H9 (cell line): ENCODE results near the gene TENM4. TPM values are rescaled to one million over a fixed set of nuclear protein-coding genes. Genes with fewer than 3 reads are reported as not detected.
A peak's percentile ranks its signal among the peaks of the same experiment; 100 is the strongest.

Source experiments
- DNase-seq: peaks from one replicate; pipeline ENCODE4 v3.0.0-alpha.2; 2017
- H2AFZ ChIP-seq: one replicate; pipeline ENCODE4 v1.6.1; 2013; ENCODE audit warnings: mild to moderate bottlenecking, low read length, control low read depth, moderate library complexity
- H2AK5ac ChIP-seq: 2 replicates; pipeline ENCODE4 v1.6.1; 2013; ENCODE audit warnings: low read length, control low read depth, mixed read lengths; ENCODE audit not compliant: insufficient read length
- H2BK120ac ChIP-seq: one replicate; pipeline ENCODE4 v1.6.1; 2013; ENCODE audit warnings: low read depth, mild to moderate bottlenecking, low read length, control low read depth, inconsistent platforms; ENCODE audit not compliant: poor library complexity, severe bottlenecking
- H2BK12ac ChIP-seq: 2 replicates; pipeline ENCODE4 v1.6.1; 2013; ENCODE audit warnings: low read length, control low read depth, mixed read lengths, low read depth; ENCODE audit not compliant: insufficient read length
- H2BK15ac ChIP-seq: 2 replicates; pipeline ENCODE4 v1.6.1; 2013; ENCODE audit warnings: low read depth, low read length, control low read depth
- H2BK20ac ChIP-seq: one replicate; pipeline ENCODE4 v1.6.1; 2013; ENCODE audit warnings: low read depth, mild to moderate bottlenecking, low read length, control low read depth, inconsistent platforms; ENCODE audit not compliant: poor library complexity, severe bottlenecking
- H2BK5ac ChIP-seq: 2 replicates; pipeline ENCODE4 v1.6.1; 2013; ENCODE audit warnings: low read length, control low read depth, mixed read lengths; ENCODE audit not compliant: insufficient read length
- H3K14ac ChIP-seq: 2 replicates; pipeline ENCODE4 v1.6.1; 2013; ENCODE audit warnings: low read length, control low read depth; ENCODE audit not compliant: insufficient read depth
- H3K18ac ChIP-seq: 2 replicates; pipeline ENCODE4 v1.6.1; 2013; ENCODE audit warnings: low read depth, mild to moderate bottlenecking, mixed read lengths, low read length, control low read depth; ENCODE audit not compliant: insufficient read length
- H3K23ac ChIP-seq: 2 replicates; pipeline ENCODE4 v1.6.1; 2013; ENCODE audit warnings: low read length, control low read depth, mixed read lengths, low read depth; ENCODE audit not compliant: insufficient read length
- H3K23me2 ChIP-seq: 2 replicates; pipeline ENCODE4 v1.6.1; 2013; ENCODE audit warnings: low read depth, mild to moderate bottlenecking, mixed read lengths, low read length, control low read depth; ENCODE audit not compliant: insufficient read length, poor library complexity, severe bottlenecking
- H3K27ac ChIP-seq: 2 replicates; pipeline ENCODE4 v1.5.1; 2013; ENCODE audit warnings: low read length, control low read depth, mixed read lengths, low read depth; ENCODE audit not compliant: insufficient read length
- H3K27me3 ChIP-seq: 2 replicates; pipeline ENCODE4 v1.6.1; 2013; ENCODE audit warnings: low read length, control low read depth, inconsistent platforms; ENCODE audit not compliant: insufficient read depth
- H3K4ac ChIP-seq: 2 replicates; pipeline ENCODE4 v1.6.1; 2013; ENCODE audit warnings: low read depth, mild to moderate bottlenecking, control low read depth, inconsistent platforms, low read length, moderate library complexity
- H3K4me1 ChIP-seq: 2 replicates; pipeline ENCODE4 v1.6.1; 2013; ENCODE audit warnings: low read length, control low read depth, inconsistent platforms; ENCODE audit not compliant: insufficient read depth
- H3K4me2 ChIP-seq: 2 replicates; pipeline ENCODE4 v1.6.1; 2013; ENCODE audit warnings: low read length, control low read depth, mixed read lengths; ENCODE audit not compliant: insufficient read length, insufficient read depth
- H3K56ac ChIP-seq: 2 replicates; pipeline ENCODE4 v1.6.1; 2013; ENCODE audit warnings: low read depth, mild to moderate bottlenecking, mixed read lengths, low read length, control low read depth; ENCODE audit not compliant: insufficient read length
- H3K79me1 ChIP-seq: 2 replicates; pipeline ENCODE4 v1.6.1; 2013; ENCODE audit warnings: low read depth, mild to moderate bottlenecking, moderate library complexity, low read length, control low read depth, inconsistent platforms; ENCODE audit not compliant: insufficient read depth, poor library complexity, severe bottlenecking
- H3K79me2 ChIP-seq: 2 replicates; pipeline ENCODE4 v1.6.1; 2013; ENCODE audit warnings: low read length, control low read depth, inconsistent platforms; ENCODE audit not compliant: insufficient read depth
- H3K9ac ChIP-seq: 2 replicates; pipeline ENCODE4 v1.6.1; 2013; ENCODE audit warnings: low read length, control low read depth, mixed read lengths; ENCODE audit not compliant: insufficient read length; ENCODE audit errors: extremely low read depth
- H3K9me3 ChIP-seq: one replicate; pipeline ENCODE4 v1.6.1; 2013; ENCODE audit warnings: low read depth, low read length, inconsistent platforms; ENCODE audit not compliant: control insufficient read depth
- H3T11ph ChIP-seq: one replicate; pipeline ENCODE4 v1.6.1; 2013; ENCODE audit warnings: mild to moderate bottlenecking, low read length, control low read depth, inconsistent platforms
- H4K20me1 ChIP-seq: one replicate; pipeline ENCODE4 v1.6.1; 2013; ENCODE audit not compliant: control insufficient read depth, insufficient read length, insufficient read depth
- H4K5ac ChIP-seq: 2 replicates; pipeline ENCODE4 v1.6.1; 2013; ENCODE audit warnings: low read depth, mild to moderate bottlenecking, mixed read lengths, low read length, control low read depth; ENCODE audit not compliant: insufficient read length
- H4K8ac ChIP-seq: replicated peaks from 2 replicates; pipeline ENCODE4 v1.6.1; 2013; ENCODE audit warnings: low read length, control low read depth, mixed read lengths, low read depth; ENCODE audit not compliant: insufficient read length
- H4K91ac ChIP-seq: 2 replicates; pipeline ENCODE4 v1.6.1; 2013; ENCODE audit warnings: low read depth, mild to moderate bottlenecking, moderate library complexity, mixed read lengths, low read length, control low read depth; ENCODE audit not compliant: insufficient read length
- H3K27ac Mint-ChIP-seq, 3 experiments: 2 replicates in 2 of 3; 3 replicates in 1 of 3; pipeline ENCODE4 v1.8.0; 2020 to 2021; ENCODE audit warnings: mixed read lengths in 3 of 3, mild to moderate bottlenecking in 1 of 3, moderate library complexity in 1 of 3
- H3K27me3 Mint-ChIP-seq: 2 replicates; pipeline ENCODE4 v1.8.0; 2021; ENCODE audit warnings: low read depth, mild to moderate bottlenecking, moderate library complexity, mixed read lengths
- H3K36me3 Mint-ChIP-seq, 3 experiments: 2 replicates in 2 of 3; 3 replicates in 1 of 3; pipeline ENCODE4 v1.8.0; 2020 to 2021; ENCODE audit warnings: low read depth in 3 of 3, mixed read lengths in 3 of 3; ENCODE audit not compliant: insufficient read depth in 1 of 3
- H3K4me1 Mint-ChIP-seq, 2 experiments: 2 replicates each; pipeline ENCODE4 v1.8.0; 2020; ENCODE audit warnings: mixed read lengths in 2 of 2
- H3K4me3 Mint-ChIP-seq, 2 experiments: 2 replicates in 1 of 2; 3 replicates in 1 of 2; pipeline ENCODE4 v1.8.0; 2020 to 2021; ENCODE audit warnings: mild to moderate bottlenecking in 2 of 2, mixed read lengths in 2 of 2, moderate library complexity in 1 of 2
- H3K9me3 Mint-ChIP-seq, 2 experiments: 2 replicates in 1 of 2; 3 replicates in 1 of 2; pipeline ENCODE4 v1.8.0; 2020; ENCODE audit warnings: mild to moderate bottlenecking in 2 of 2, mixed read lengths in 2 of 2, moderate library complexity in 1 of 2
- CTCF ChIP-seq: fragments of 200-600 bp; sonication (generic); conservative IDR thresholded peaks from 3 replicates; pipeline ENCODE4 v1.8.0; 2021; ENCODE audit warnings: antibody characterized with exemption, mild to moderate bottlenecking
- WGBS: extraction: QIAGEN DNeasy Blood & Tissue Kit; methylation state at CpG from one replicate; pipeline ENCODE4 v1.1.7; 2013; ENCODE audit warnings: missing lambda C conversion rate, low lambda C conversion rate, mixed read lengths; ENCODE audit not compliant: insufficient read length; ENCODE audit errors: extremely low coverage; 5-methylcytosine and 5-hydroxymethylcytosine counted together
- total RNA-seq: library from RNA; stranded (reverse); gene quantifications from 2 replicates; pipeline ENCODE4 v1.2.1, GENCODE V29; 2021

TENM4 gene
- total RNA-seq, 1 experiment from 2014 or later = 4.6 TPM

GRCh38 chr11:79030448-79030847, 410.4 kb downstream of the TENM4 start:
- Histone ChIP-seq H3K23ac (no peak overlapping the region), H4K91ac (no peak overlapping the region), H4K8ac (no peak overlapping the region), H2AFZ (no peak overlapping the region), H2BK20ac (no peak overlapping the region), H3K9ac (no peak overlapping the region), H3K56ac (no peak overlapping the region), H3K9me3 (no peaks in the 10 kb centered on the region), H4K5ac (no peak overlapping the region), H3T11ph (no peak overlapping the region), H3K4me1 (no peaks in the 10 kb centered on the region; the same call in 1 of the 2 replicates), H3K14ac (no peak overlapping the region), H2BK12ac (no peak overlapping the region), H2BK15ac (no peak overlapping the region), H3K27ac (no peak overlapping the region), H3K4ac (no peak overlapping the region), H3K18ac (no peak overlapping the region), H3K27me3 (no peaks in the 10 kb centered on the region), H3K79me1 (no peaks in the 10 kb centered on the region), H2AK5ac (no peak overlapping the region), H3K4me2 (no peak overlapping the region), H4K20me1 (no peaks in the 10 kb centered on the region), H2BK5ac (no peak overlapping the region), H3K79me2 (no peaks in the 10 kb centered on the region), H2BK120ac (no peak overlapping the region), H3K23me2 (no peaks in the 10 kb centered on the region)
- TF ChIP-seq CTCF = no peak
- DNase-seq = no peak
- Mint-ChIP-seq H3K4me1 (peaks cover 10 to 20% of the 10 kb centered on the region in 2 experiments), H3K27ac (peak overlapping the region in 1 of 3 experiments; percentile 57; a peak in 1 of 7 replicates), H3K36me3 (no peaks in the 10 kb centered on the region), H3K4me3 (no peak overlapping the region; a peak in 1 of 5 replicates), H3K9me3 (no peaks in the 10 kb centered on the region), H3K27me3 (peaks cover 27% of the 10 kb centered on the region)
- WGBS = no CpG with 5 or more reads among the region's 9 CpGs
